ENCODE measurements around the gene IFT122.
"Not testable (repeated sequence)": the region's sequence is repeated elsewhere in the genome, so short reads cannot be mapped to it uniquely, and the experiment has no call there.

The IFT122 gene

DNA sequence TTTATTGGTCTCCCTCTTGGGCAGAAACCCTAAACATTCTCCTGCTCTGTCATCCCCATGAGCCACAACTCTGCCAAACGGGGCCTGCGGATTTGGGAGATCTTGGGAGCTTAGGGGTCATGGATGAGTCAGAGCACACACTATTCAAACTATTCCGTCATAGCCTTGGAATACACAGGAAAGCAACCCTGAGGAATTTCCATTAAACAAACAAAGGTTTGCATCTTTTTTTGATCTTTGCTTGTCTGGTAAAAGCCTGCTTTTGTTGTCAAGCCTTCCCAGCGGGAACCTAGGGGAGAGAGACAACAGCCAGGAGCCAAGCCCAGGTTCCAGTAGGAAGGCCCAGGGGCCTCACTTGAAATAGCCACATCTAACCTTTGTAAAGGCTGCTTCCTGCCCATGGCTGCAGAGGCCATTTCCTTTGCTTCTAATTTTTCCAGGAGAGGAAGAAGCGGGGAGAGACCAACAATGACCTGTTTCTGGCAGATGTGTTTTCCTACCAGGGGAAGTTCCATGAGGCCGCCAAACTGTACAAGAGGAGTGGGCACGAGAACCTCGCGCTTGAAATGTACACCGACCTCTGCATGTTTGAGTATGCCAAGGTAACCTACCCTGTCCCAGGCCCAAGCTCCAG is 55.1 kb downstream of the IFT122 start:
- not testable (repeated sequence) for DNase-seq (ENCODE audit: low read depth)

GRCh38 chr3:129497876-129498275 is 57.9 kb downstream of the IFT122 start:
- DNase-seq (ENCODE audit: low read depth): not testable (repeated sequence)

GRCh38 chr3:129498603-129499488 is 58.8 kb downstream of the IFT122 start:
- not testable (repeated sequence) for DNase-seq (ENCODE audit: low read depth)

DNA sequence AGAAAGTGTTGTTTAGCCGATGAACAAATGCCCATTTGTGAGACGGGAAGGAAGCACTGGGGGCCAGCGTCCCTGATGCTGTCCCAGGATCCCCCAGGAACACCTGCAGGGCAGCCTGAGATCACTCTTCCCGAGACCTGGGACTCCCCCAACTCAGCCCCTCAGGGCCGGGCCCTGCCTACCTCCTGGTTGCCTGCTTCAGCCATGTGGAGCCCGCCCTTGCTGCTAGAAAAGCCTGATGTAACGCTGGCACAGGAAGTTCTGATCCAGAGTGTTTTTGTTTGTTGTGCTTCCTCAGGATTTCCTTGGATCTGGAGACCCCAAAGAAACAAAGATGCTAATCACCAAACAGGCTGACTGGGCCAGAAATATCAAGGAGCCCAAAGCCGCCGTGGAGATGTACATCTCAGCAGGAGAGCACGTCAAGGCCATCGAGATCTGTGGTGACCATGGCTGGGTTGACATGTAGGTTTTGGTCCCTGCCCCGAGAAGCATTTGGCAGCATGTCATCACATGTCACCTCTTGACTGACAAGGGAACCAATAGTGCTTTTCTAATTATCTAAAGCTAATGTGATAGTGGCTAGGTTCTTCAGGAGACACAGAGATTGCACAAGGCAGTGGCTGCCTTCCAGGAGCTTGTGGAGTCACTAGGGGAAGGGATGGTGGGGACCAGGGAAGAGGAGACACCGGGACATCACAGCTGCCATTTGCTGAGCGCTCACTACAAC is 59.7 kb downstream of the IFT122 start:
- not testable (repeated sequence) for DNase-seq (ENCODE audit: low read depth)

DNA sequence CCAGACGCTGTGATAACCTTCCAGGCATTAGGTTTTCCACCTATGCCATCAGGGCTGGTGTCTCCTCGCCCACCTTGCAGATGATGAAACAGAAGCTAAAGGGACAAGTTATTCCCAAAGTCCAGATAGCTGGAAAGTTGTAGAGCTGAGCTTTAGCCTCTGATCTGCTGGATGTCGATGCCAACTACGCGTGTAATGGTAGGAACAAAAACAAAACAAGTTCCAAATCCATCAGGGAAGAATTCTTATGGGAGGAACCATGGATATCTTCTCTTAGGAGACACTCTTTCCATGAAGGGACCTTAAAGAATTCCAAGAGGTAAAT is 60.3 kb downstream of the IFT122 start:
- no peak for DNase-seq (ENCODE audit: low read depth)

- DNase-seq (ENCODE audit: low read depth): no peak
Measured at GRCh38 chr3:129501630-129502029, 61.6 kb downstream of the IFT122 start.

- DNase-seq (ENCODE audit: low read depth): no peak
Measured at GRCh38 chr3:129502641-129503408, 62.8 kb downstream of the IFT122 start.

GRCh38 chr3:129503471-129504291 is 63.7 kb downstream of the IFT122 start:
- no peak for DNase-seq (ENCODE audit: low read depth)

DNA sequence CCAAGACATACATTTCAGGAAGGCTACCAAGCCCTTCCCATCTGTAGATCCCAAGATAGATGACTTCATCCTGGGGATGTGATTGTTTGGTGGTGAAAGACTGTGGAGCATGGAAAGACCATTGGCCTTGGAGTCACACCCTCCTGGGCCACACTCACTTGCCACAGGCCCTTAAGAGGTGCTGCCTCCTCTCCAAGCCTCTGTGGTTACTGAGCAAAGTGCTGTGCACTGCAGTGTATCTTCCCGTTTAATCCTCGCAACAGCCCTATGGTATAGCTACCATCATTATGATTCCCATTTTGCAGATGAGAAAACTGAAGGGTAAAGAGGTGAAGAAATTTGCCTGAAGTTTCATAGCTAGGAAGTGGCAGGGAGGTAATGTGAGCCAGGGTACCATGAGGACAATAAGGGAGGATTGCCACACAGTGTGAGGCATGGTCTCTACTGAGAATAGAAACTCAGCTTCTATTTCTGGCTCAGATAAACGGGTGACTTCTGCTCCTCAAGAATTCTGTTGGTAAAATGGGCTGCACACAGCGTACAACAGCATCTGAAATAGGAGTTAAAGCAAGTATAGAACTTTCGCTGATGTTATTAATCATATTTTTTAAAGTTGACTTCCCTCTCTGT is 64.6 kb downstream of the IFT122 start:
- DNase-seq (ENCODE audit: low read depth): no peak

DNA sequence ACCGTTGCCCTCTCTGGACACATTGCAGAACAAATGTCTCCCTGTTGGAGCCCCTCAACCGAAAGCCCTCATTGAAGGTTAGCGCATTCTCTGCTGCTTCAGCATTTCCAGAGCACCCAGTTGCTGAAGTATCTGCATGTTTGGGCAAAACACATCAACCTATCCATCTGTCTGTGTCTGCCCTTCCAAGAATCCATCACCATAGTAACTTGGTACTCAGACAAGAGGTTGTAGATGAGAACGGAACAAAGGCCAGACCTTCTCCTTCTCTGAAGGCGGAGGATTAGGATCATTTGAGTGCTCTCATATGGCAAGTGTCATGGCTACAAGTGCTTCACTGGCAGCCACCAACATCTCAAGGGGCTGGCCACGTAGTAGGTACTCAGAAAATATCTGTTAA is 65.3 kb downstream of the IFT122 start:
- DNase-seq (ENCODE audit: low read depth): no peak

- no peak for DNase-seq (ENCODE audit: low read depth)
Measured at GRCh38 chr3:129506231-129506742, 66.3 kb downstream of the IFT122 start.

GRCh38 chr3:129507181-129507831 is 67.3 kb downstream of the IFT122 start:
- DNase-seq (ENCODE audit: low read depth): no peak

DNA sequence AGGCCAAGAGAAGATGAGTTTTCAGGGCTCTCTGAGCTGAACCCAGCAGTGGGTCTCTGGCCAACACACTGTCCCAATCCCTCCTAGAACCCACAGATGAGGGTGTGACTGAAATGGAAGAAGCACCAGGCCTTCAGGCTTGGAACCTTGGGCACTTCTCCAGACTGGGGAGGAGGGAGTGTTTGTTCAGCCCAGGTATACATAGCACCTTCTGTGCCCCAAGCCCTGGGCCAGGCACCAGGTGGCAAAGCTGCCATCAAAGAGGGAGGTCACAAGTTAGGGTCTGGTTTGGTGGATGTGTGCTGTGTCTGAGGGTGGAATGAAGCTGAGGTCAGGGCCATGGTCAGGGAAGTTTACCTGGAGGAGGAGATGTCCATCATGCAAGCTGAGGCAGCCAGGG is 72.6 kb downstream of the IFT122 start:
- DNase-seq (ENCODE audit: low read depth): no peak

GRCh38 chr3:129513705-129514104 is 73.7 kb downstream of the IFT122 start:
- DNase-seq (ENCODE audit: low read depth): no peak

- DNase-seq (ENCODE audit: low read depth): no peak
Measured at GRCh38 chr3:129514110-129514509, 74.1 kb downstream of the IFT122 start.

- no peak for DNase-seq (ENCODE audit: low read depth)
Measured at GRCh38 chr3:129514563-129514962, 74.5 kb downstream of the IFT122 start.

DNA sequence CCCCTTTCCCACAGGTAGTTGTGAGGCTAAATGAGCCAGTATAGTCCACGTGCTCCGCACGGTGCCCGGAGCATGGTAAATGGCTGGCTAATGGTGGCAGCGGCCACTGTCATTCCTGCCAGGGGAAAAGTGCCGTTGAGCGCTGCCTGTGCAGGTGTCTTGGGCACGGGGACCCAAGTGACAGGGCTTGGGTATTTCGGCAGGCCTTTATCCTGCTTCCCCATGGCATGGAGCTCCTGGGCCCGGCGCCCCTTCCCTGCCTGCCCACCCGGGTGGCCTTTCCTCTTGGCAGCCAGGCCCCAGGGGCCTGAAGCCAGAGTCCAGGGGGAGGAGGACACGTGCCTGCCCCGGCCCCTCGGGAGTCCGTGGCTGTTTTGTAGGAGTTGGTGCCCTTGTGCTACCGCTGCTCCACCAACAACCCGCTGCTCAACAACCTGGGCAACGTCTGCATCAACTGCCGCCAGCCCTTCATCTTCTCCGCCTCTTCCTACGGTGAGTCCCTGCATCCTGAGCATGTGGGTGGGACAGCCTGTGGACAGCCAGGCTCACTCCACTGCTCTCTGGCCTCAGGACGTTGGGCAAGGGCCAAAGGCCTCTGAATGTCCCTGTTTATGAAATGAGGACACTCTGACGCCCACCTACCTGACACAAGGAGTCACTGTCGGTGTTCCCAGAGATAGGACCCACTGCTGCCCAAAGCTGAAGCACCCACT is 75.2 kb downstream of the IFT122 start:
- not testable (repeated sequence) for DNase-seq (ENCODE audit: low read depth)

- not testable (repeated sequence) for DNase-seq (ENCODE audit: low read depth)
Measured at GRCh38 chr3:129515821-129516432, 75.9 kb downstream of the IFT122 start.

- no peak for DNase-seq (ENCODE audit: low read depth)
Measured at GRCh38 chr3:129517516-129517915, 77.5 kb downstream of the IFT122 start.
